ENCODE measurements around the gene BRAT1.

DNA sequence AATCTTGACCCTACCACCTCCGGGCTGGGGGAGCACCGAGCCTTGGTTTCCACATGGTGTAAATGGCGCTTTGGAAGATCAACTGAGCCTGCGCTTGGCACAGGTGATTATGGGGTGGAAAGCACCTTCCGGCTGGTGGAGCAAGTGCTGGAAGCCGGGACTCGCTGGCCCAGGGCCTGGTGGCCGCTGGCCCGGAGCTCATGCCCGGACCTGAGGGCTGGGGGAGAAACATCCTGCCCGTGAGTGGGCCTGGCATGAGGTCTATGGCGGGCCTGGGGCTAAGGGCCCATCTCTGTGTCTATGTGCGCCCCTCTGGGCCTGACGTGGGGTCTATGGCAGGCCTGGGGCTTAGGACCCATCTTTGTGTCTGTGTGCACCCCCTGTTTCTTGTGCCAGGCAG, 49.9 kb downstream of the BRAT1 start:
- TF ChIP-seq, protein P1, sequence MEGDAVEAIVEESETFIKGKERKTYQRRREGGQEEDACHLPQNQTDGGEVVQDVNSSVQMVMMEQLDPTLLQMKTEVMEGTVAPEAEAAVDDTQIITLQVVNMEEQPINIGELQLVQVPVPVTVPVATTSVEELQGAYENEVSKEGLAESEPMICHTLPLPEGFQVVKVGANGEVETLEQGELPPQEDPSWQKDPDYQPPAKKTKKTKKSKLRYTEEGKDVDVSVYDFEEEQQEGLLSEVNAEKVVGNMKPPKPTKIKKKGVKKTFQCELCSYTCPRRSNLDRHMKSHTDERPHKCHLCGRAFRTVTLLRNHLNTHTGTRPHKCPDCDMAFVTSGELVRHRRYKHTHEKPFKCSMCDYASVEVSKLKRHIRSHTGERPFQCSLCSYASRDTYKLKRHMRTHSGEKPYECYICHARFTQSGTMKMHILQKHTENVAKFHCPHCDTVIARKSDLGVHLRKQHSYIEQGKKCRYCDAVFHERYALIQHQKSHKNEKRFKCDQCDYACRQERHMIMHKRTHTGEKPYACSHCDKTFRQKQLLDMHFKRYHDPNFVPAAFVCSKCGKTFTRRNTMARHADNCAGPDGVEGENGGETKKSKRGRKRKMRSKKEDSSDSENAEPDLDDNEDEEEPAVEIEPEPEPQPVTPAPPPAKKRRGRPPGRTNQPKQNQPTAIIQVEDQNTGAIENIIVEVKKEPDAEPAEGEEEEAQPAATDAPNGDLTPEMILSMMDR (IDR thresholded peaks at IDR 0.05) = no peak
- no peak for TF ChIP-seq POLR2A (IDR thresholded peaks at IDR 0.05)
- TF ChIP-seq EP300 (IDR thresholded peaks at IDR 0.05) = no peak
- no peak for TF ChIP-seq POLR2AphosphoS5 (IDR thresholded peaks at IDR 0.05)

Data from sigmoid colon (tissue), 4 donors.